DMS53 treated with DMSO at 0.1 percent for 48 hours (cell line): ENCODE results near the gene CYP11A1.
"Not testable (repeated sequence)": the region's sequence is repeated elsewhere in the genome, so short reads cannot be mapped to it uniquely, and the experiment has no call there.

Experiments
- DNase-seq: peaks from one replicate; lab custom pipeline; 2025; ENCODE audit not compliant: unreplicated experiment; lab: John Stamatoyannopoulos, UW

The CYP11A1 gene

DNA sequence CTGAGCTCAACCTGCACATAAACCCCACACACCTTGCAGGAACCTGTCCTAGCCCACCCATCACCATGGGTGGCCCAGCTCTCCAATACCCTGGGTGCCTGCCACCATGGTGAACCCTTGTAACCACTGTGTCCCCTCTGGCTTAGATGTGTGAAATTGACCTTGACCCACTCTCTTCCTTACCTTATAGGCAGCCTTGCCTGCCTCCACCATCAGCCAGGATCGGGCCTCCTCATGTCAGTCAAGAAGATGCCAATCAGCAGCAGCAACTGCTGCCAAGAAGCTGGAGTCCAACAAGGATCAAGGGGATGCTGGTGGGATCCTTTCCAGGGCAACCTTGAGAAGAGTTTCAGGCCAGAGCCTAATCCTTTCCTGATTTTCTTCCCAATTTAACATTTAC is 8.8 kb upstream of the CYP11A1 start:
- DNase-seq = no peak

DNA sequence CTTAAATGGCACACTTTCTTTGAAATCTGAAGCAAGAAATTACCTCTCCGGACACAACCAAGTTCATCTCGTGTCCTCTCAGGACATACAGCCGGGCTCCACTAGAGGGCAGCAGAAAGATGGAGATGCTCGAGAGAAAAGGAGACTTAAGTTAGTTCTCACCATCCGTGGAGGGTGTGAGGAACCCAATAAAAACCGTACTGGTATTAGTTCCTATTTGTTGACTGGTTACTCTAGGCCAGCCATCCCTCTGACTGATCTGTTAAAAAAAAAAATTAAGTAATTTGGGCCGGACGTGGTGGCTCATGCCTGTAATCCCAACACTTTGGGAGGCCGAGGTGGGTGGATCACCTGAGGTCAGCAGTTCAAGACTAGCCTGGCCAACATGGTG is 7.9 kb upstream of the CYP11A1 start:
- peak; percentile 55 for DNase-seq

DNA sequence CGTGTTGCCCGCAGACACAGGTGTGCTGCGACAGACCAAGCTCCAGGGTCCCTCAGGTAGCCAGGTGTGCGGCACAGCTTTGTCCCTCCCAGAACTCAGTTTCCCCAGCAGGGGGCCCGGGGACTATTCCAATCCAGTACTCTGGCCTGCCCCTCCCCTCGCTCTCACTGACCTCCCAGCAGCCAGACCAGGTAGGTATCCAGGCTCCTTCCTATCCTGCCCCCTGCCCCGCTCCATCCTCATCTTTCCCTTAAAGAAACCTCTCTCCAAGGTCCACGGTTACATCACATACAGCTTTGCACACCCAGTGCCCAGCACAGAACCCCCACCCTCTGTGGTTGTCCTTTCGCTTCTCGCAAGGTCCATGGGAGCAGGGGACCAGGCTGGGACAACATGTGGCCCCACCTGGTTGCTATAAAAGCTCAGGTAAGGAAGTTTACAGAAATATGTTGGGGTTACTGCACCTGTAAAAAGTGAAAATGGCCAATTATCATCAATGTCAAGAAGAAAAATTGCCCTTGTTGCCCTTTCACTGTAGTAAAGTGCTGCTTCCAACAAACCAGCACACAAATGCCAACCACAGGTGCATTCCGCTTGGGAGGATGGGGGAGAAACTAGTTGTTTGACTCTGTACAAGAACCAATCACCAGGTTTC is 7.3 kb upstream of the CYP11A1 start:
- DNase-seq = no peak

DNA sequence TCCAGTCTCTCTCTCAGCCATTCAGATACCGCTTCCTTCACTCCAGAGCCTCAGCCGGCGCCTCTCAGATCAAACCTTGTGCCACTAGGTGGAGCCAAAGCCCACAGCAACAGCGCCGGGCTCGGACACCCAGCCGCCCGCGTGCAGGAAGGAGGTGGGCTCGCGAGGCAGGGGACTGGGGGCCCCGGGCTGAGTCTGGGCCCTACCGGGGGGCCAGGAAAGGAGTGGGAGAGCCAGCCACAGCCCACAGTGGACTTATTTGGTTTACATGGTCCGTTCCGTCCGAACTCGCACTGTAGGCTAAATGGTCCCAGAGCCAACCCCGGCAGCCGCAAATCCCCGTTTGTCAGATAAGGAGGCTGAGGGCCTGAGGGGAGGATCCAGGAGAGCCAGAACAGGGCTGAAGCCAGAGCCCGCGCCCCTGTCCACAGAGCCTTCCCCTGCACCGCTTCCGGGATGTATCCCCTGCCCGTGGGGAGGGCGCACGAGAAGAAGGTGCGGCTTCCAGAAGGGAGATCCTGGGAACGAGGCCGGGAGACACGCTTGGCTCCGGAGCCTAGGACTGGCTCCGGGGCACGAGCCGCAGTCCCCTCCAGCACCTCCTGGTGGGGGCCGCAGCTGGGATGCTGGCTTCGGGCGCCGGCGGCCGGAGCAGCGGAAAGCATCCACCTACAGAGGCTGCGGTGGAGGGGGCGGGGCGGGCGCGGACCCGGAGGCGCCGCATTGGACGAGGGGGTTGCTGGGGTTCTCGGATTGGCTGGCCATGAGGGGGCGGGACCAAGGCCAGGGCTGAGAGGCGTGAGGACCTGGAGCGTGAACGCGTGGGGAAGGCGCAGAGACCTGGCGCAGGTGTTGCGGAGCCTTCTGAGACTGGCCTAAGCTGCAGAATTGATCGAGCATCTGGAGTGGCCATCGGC is 6.5 kb upstream of the CYP11A1 start:
- peak; percentile 81 for DNase-seq

DNA sequence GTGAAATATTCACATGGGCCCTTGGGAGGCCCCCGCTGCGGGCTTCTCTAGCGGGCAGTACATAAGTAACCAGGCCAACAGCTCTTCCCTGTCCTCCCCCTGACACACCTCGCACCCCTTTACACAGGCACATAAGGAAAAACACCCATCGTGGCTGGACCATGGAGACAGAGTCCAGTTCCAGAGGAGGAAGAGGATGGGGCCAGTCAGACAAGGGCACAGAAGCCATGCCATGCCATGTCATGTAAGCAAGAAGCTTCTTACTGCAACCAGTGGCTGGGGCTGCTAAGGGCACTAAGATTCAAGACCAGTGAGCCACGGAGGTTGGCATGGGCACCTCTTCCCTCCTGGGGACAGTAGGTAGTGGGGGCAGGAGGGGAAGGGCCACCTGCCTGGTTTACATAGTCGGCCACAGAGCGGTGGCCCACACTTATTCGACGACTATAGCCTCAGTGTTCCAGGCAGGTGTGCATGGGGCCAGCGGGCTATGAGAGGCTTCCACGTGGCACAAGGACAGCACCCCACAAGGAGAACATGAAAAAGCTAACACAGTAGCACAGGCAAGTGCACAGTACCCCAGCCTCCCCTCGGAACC is 5.7 kb upstream of the CYP11A1 start:
- no peak for DNase-seq

DNA sequence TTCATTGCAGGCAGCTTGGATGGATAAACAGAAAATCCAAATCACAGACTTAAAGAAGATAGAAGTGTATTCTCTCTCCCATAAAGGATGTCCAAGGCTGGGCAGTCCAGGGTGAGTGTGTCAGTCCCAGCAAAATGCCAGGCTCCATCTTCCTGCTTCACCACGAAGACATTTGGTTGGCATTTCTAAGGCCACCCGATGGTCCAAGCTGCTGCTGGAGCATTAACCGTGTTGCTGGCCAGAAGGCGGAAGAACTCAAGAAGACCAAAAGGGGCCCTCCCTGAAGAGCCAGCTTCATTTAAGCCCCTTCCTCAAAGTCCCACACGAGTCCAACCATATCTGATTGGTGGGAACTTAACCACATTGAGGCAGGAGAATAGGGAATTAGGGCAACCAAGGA is 3.0 kb upstream of the CYP11A1 start:
- DNase-seq = no peak

DNA sequence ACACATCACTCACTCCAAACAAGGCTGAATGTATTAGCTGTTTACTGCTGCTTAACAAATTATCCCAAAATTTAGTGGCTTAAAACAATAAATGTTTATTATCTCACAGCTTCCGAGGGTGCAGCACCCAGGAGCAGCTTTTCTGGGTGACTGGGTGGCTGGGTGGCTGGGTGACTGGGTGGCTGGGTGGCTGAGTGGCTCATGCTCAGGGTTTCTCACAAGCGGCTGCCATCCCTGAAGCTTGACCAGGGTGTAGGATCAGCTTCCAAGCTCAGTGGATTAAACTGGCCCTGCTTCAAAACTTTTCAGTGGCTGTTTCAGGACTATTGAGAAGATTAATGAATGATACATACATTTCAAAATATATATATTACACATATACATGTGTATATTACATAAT is 2.3 kb upstream of the CYP11A1 start:
- DNase-seq = no peak

DNA sequence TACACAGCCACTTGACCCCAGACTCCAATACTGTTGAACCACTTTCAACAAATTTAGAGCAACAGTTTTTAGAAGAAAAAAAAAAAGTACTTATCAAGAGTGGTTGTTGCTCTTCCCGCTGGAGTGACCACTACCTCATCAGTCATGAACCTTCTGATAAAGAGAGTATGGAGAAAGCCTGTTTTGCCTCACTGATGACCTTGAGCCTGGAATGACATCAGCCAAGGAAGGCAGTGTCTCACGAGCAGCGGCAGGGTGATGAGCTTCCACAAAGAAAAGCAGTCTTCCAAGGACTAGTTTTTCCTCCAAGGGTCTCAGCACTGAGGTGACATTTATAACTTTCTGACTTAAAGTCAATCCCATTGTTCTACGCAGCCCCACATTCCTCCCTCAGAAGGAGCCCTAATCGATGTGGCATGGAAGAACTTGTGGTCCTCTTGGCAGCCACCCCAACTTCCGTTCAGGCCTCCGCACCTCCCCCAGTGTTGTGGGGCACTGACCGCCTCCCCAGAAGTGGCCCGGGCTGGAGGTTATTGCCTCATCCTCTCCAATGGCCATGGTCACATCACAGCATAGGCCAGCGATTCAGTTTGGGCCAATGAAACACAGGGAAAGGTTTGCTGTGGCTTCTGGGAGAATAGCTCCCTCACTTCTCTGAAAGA is 1.8 kb upstream of the CYP11A1 start:
- no peak for DNase-seq

DNA sequence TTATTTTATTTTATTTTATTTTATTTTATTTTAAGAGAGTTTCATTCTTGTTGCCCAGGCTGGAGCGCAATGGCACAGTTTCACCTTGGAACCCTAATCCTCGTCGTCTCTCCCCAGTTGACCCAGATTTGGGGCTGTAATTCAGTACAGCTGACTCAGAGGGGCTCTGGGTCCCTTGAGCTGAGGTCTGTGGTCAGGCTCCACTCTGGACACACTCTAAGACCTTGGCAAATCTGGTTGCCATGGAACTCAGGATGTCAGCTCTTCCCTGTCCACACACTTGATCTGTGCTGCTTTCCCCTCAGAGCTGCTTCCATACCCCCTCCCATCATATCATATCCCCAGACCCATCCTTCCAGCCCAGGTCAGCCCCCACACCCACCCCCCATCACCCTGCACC is 675 bp upstream of the CYP11A1 start:
- DNase-seq = no peak

DNA sequence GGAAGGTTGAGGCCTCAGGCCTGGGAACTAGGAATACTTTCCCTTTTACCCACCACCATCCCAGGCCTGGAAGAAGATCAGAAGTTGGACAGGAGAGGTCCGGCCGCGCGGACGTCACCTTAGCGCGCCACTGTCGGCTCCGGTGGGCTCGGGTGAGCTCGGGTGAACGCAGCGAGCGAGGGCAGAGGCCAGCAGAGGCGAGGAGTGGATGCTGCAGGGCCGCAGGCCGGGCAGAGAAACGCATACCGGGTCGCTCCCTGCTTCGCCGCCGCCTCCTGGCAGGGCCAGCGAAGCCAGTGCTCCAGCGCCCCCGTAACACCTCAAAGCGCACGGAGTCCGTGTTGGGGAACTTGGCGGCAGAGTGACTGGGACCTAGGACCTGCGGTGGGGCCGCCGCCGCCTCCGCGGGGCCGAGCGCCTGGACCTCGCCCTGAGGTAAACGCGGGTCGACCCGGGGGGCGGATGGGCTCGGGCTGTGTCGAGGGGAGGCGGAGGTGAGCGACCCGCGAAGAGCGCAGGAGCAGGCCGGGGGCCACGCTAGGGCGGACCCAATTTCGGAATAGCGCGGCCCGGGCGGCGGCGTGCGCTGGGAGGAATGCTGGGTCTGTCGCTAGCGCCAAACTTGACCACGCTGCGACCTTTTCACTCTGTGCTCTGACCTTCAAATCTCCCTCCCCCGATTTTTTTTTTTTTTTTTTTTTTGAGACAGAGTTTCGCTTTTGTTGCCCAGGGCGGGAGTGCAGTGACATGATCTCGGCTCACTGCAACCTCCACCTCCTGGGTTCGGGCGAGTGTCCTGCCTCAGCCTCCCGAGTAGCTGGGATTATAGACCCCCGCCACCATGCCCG is 1.6 kb downstream of the CYP11A1 start:
- DNase-seq = no peak

DNA sequence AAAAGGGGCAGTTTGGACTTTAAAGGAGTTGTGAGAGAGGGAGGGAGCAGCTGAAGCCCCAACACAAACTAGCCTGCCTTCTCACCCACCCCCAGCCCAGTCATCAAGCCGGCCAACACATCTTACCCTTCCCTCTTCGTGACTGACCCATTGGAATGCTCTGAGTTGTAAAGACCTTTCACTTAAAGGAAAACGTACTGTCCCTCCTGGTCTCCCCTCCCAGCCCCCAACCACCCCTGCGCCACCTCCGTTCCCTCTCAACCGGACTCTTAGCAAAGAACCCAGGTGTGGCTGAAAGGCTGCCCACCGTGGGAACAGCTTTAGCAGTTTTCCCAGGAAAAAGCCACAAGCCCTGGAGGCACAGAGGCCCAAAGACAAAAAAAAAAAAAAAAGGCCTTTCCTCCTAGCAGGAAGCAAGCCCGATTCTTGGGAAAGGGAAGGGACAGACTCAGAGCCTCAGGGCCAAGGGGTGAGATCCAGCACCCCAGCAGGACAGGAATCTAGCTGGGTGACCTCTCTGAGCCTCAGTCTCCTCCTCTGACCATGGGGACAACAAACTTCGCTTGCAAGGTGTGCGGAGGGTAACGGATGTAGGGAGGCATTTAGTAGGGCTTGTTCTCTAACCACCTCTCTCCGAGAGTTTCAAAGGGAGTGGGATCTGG is 2.4 kb downstream of the CYP11A1 start:
- no peak for DNase-seq

DNA sequence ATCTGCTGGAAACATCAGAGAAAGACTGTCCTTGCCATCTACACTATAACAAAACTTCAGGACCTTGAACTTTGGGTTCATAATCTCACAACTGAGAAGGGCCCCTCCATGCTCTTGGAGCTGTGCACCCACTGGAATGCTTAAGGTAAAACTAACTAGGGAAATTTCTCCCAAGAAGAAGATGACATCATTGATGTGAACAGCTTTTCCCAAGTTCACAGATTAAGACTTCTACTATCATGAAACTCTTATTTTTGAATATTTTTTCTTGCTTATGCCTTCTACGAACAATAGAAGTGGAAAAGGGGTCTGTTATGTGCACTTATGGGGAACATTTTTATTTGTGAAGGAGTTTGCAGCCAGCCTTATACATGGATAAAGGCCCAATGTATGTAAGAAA is 5.0 kb downstream of the CYP11A1 start:
- DNase-seq = no peak

DNA sequence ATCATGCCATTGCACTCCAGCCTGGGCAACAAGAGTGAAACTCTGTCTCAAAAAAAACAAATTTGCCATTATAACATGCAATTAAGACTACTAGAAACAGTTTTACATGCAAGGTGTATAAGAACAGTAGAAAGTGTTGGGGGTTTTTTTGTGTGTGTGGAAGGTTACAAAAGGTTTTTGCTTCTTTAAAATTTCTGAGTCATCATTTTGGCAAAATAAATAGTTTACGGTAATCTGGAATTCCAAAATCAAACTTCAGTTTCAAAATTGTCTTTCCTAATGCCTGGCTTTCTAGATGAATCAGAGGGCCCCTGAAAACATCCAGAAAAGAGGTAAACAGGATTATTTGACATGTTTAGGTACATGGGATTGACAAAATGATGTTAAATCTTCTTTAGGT is 6.6 kb downstream of the CYP11A1 start:
- DNase-seq = not testable (repeated sequence)

DNA sequence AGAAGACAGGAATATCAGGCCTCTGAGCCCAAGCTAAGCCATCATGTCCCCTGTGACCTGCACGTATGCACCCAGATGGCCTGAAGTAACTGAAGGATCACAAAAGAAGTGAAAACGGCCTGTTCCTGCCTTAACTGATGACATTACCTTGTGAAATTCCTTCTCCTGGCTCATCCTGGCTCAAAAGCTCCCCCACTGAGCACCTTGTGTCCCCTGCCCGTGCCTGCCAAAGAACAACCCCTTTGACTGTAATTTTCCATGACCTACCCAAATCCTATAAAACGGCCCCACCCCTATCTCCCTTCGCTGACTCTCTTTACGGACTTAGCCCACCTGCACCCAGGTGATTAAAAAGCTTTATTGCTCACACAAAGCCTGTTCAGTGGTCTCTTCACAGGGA is 8.1 kb downstream of the CYP11A1 start:
- not testable (repeated sequence) for DNase-seq

DNA sequence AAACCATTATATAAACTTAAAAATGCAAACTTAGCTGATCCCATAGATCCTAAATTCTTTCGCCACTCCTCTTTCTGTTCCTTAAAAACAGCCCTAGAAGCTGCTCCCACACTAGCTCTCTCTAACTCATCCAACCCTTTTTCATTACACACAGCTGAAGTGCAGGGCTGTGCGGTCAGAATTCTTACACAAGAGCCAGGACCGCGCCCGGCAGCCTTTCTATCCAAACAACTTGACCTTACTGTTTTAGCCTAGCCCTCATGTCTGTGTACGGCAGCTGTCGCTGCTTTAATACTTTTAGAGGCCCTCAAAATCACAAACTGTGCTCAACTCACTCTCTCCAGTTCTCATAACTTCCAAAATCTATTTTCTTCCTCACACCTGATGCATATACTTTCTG is 9.9 kb downstream of the CYP11A1 start:
- DNase-seq = not testable (repeated sequence)

DNA sequence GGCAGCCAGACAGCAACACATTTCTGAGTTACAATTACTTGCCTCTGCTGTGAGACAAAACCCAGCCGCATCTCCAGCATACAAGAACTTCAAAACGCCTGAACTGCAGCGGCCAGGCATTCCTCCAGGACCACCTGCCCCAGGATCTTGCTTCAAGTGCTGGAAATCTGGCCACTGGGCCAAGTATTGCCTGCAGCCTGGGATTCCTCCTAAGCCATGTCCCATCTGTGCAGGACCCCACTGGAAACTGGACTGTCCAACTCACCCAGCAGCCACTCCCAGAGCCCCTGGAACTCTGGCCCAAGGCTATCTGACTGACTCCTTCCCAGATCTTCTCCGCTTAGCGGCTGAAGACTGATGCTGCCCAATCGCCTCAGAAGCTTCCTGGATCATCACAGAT is 11.4 kb downstream of the CYP11A1 start:
- DNase-seq = not testable (repeated sequence)

DNA sequence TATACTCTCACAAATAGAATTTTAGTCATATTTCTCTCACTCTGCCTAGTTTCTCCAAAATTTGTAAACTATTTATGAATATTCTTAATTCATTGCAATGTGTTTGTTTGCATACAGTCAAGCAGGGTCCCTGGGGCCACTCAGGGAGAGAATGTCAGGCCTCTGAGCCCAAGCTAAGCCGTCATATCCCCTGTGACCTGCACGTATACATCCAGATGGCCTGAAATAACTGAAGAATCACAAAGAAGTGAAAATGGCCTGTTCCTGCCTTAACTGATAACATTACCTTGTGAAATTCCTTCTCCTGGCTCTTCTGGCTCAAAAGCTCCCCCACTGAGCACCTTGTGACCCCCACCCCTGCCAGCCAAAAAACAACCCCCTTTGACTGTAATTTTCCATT is 13.5 kb downstream of the CYP11A1 start:
- not testable (repeated sequence) for DNase-seq

DNA sequence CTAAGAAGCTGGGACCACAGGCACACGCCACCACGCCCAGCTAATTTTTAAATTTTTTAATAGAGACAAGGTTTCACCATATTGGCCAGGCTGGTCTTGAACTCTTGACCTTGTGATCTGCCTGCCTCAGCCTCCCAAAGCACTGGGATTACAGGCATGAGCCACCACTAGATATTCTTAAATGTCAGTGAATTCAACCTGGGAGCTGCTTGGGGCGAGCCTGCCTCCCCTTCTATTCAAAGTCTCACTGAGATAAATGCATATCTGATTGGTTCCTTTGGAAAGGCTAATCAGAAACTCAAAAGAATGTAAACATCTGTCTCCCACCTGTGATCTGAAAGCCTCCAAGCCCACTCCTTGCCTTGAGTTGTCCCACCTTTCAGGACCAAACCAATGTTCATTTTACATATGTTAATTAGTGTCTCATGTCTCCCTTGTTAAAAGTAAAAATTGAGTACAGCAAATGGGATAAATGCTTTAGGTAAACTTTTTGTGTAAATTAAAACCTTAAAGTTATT is 15.0 kb downstream of the CYP11A1 start:
- no peak for DNase-seq

DNA sequence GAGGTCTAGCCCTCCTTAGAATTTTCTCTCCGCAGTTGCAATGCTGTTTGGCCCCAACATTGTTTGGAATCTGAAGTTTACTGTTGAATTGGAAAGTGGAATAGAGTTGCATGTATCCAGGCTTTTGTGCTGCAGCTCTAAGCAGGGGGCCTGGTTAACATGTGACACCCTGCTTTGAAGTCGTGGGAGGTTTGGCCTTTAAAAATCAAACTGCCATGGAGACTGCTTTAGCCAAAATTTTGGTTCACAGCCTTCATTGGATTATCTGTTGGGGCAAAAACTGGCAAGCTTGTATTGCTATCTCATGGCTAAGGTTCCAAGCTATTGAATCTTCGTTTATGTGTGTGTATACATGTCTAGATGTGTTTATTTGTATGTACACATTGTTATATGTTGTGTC is 15.8 kb downstream of the CYP11A1 start:
- DNase-seq = no peak
